GM23248 (cell line): ENCODE measurements around the gene OR1S1.

ENCODE experiments used
- EZH2 ChIP-seq: fragments of 200-600 bp; sonication (generic); IDR thresholded peaks from 2 replicates; pipeline ENCODE4 v1.6.1; 2018; ENCODE audit warnings: antibody characterized with exemption, mild to moderate bottlenecking; ENCODE audit not compliant: insufficient read depth, poor library complexity, severe bottlenecking
- EZH2phosphoT487 ChIP-seq: fragments of 200-600 bp; sonication (generic); IDR thresholded peaks from 2 replicates; pipeline ENCODE4 v1.6.1; 2018; ENCODE audit warnings: antibody characterized with exemption, moderate library complexity, mild to moderate bottlenecking, low read depth; ENCODE audit not compliant: insufficient read depth

DNA sequence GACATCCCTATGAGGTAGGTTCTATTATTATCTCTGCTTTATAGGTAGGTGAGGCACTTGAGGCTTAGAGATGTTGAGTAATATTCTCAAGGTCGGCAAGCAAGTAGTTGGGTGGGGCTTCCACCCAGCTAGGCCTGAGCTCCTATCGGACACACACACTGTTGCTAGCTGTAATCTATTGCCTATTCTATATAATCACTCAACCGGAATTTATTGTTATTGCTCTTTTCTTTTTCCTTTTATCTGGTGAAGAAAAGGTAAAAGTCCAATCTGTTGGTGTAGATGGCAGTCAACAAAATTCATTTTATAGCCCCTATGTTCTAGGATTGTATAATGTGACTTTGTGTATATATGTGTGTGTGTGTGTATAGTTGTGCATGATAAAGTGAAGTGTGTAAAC, 20.3 kb upstream of the OR1S1 start:
- no peak for TF ChIP-seq EZH2
- no peak for TF ChIP-seq EZH2phosphoT487
